GM21576 (cell line): ENCODE measurements around the gene TXNDC12.
"Not testable (repeated sequence)": the region's sequence is repeated elsewhere in the genome, so short reads cannot be mapped to it uniquely, and the experiment has no call there.

Experiments used
- ATAC-seq: cut with Tn5 transposase; IDR thresholded peaks from one replicate; pipeline ENCODE4 v1.9.1; 2021; ENCODE audit warnings: mild to moderate bottlenecking, moderate library complexity; ENCODE audit not compliant: unreplicated experiment

The TXNDC12 gene

GRCh38 chr1:52055066-52055865 lies at the start of gene TXNDC12:
Gene TXNDC12 (minus strand): TSS chr1:52055191. CDS start chr1:52055096, 95 bp downstream.
- ATAC-seq, result peak; percentile 46

DNA sequence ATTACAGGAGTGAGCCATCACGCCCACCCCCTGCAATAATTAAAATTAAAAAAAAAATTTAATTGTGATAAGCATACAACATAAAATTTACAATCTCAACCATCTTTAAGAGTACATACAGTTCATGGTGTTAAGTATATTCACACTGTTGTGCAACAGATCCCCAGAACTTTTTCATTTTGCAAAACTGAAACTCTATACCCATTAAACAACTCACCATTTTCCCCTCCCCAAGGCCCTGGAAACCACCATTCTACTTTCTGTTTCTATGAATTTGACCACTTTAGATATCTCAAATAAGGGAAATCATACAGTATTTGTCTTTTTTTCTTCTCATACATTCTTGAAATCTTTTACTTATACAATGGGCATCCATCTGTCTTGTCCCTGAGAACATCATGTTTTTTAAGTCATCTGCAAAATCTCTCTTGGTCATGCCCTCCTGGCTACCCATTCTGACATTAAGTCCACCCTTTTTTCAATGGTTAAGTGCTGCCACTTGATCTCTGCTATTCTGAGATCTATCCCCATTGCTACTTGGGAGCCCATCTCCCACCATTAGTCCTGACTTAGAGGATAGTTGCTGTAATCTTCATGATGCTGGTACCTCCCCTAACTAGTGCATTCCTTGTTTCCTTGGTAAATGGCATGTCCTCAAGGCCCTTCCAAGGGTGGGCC lies 47.5 kb upstream of the TXNDC12 start:
- no peak for ATAC-seq

DNA sequence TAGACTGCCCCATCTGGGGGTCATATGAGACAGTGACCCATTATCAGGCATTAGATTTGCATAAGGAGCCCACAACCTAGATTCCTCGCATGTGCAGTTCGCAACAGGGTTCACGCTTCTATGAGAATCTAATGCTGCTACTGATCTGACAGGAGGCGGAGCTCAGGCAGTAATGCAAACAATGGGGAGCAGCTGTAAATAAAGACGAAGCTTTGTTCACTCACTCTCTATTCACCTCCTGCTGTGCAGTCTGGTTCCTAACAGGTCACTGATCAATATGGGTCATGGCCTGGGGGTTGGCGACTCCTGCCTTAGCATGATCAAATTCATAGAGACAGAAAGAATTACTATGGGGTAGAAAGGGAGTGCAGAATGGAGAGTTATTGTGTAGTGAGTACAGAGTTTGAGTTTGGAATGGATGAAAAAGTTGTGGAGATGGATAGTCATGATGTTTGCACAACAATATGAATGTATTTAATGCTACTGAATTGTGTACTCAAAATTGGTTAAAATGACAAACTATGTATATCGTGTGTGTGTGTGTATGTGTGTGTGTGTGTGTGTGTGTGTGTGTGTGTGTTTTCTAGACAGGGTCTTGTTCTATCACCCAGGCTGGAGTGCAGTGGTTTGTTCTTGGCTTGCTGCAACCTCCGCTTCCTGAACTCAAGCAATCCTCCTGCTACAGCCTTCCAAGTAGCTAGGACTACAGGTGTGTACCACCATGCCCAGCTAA lies 43.3 kb upstream of the TXNDC12 start:
- ATAC-seq, result no peak

DNA sequence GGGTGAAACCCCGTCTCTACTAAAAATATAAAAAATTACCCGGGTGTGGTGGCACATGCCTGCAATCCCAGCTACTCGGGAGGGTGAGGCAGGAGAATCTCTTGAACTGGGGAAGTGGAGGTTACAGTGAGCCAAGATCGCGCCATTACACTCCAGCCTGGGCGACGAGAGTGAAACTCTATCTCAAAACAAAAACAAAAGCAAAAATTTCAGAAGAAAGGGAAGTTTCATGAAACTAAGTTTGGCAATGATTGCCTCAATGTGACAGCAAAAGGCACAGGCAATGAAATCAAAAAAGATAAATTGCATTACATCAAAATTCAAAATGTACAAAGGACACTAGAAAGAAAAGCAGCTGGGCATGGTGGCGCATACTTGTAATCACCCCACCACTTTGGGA lies 41.2 kb upstream of the TXNDC12 start:
- no peak for ATAC-seq

GRCh38 chr1:52094300-52094699 lies 39.3 kb upstream of the TXNDC12 start:
- not testable (repeated sequence) for ATAC-seq

GRCh38 chr1:52087892-52088291 lies 32.9 kb upstream of the TXNDC12 start:
- ATAC-seq, result not testable (repeated sequence)

DNA sequence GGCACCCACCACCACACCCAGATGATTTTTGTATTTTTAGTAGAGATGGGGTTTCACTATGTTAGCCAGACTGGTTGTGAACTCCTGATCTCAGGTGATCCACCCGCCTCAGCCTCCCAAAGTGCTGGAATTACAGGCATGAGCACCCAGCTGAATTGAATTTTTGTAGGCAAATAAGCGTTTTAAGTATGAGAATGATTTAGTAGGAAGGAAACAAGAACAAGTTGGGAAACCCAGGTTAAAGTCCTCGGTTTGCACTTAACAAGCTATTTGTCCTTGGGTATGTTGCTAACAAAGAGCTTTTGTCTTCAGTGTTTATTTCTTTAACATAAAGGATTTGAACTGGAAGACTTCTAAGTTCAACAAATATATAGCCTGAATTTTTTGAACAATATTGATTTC lies 25.0 kb upstream of the TXNDC12 start:
- no peak for ATAC-seq

DNA sequence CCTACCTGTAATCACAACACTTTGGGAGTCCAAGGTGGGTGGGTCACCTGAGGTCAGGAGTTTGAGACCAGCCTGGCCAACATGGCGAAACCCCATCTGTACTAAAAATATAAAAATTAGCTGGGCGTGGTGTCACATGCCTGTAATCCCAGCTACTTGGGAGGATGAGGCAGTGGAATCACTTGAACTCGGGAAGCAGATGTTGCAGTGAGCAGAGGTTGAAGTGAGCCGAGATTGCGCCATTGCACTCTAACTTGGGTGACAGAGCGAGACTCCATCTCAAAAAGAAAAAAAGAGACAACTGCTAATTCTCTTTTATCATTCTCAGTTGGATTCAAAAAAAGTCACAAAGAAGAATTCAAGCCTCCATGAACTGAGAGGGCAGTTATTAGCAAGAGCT lies 22.3 kb upstream of the TXNDC12 start:
- not testable (repeated sequence) for ATAC-seq

DNA sequence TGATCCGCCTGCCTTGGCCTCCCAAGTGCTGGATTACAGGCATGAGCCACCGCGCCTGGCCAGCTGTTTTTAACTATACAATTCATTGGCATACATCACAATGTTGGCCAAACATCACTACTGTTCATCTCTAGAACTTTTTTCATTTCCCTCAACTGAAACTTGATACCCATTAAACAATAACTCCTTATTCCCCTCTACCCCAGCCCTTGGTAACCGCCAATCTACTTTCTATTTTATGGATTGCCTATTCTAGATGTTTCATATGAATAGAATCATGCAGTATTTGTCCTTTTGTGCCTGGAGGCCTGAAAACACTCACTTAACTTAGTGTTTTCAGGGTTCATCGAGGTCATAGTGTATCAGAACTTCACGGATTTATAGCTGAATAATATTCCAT lies 17.3 kb upstream of the TXNDC12 start:
- ATAC-seq, result no peak

- no peak for ATAC-seq
Measured at GRCh38 chr1:52070704-52071103, 15.7 kb upstream of the TXNDC12 start.

GRCh38 chr1:52063192-52063591 lies 8.2 kb upstream of the TXNDC12 start:
- no peak for ATAC-seq

- ATAC-seq, result no peak
Measured at GRCh38 chr1:52060822-52061221, 5.8 kb upstream of the TXNDC12 start.

DNA sequence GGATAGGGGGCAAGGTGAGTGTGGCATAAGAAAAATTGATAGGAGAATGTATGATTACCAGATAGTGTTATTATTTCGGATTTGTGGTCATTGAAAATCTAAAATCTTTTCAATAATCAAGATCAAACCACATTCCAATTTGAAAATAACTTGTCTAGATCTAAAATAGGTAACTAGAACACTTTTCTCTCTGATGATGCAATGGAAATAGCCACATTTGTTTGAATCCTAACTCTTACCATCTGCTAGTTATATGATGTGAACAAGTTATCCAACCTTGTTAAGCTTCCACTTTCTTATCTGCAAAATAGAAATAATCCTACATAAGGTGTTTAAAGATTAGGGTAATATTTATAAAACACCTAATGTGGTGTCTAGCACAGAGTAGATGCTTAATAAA lies 4.9 kb upstream of the TXNDC12 start:
- ATAC-seq, result no peak

- no peak for ATAC-seq
Measured at GRCh38 chr1:52059321-52059720, 4.3 kb upstream of the TXNDC12 start.

DNA sequence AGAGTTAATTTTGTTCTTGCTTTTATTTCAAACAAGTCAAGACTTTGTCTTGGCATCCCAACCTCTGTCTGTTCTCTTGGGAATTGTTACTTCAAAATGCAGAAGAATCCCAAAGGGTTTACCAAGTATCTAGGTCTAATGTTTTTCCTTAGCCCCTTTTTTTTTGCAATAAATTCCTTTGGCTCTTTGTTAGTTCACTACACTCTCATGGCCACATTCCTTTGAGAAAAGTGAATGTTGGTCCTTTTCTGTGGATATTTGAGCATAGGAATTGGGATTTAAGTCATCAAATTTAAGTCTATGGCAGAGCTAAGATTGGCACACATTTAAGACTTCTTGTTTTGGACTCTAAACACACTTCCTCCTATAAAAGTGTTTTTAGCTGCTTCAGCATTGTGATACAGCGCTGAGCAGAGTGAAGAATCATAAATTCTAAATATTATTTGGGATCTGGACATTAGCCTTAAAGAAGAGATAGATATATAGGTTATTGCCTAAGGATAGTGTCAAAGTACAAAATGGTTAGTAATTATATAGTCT lies 3.0 kb upstream of the TXNDC12 start:
- ATAC-seq, result no peak

GRCh38 chr1:52057255-52057654 lies 2.3 kb upstream of the TXNDC12 start:
- no peak for ATAC-seq

GRCh38 chr1:52056937-52057231 lies 1.9 kb upstream of the TXNDC12 start:
- ATAC-seq, result peak; percentile 37

GRCh38 chr1:52056163-52056936 lies 1.4 kb upstream of the TXNDC12 start, which contains the start of gene BTF3L4:
Gene BTF3L4 (plus strand): TSS chr1:52056295. CDS start chr1:52059848, 3,553 bp downstream.
- peak; percentile 66 for ATAC-seq

GRCh38 chr1:52055866-52056162 lies 823 bp upstream of the TXNDC12 start:
- ATAC-seq, result no peak

DNA sequence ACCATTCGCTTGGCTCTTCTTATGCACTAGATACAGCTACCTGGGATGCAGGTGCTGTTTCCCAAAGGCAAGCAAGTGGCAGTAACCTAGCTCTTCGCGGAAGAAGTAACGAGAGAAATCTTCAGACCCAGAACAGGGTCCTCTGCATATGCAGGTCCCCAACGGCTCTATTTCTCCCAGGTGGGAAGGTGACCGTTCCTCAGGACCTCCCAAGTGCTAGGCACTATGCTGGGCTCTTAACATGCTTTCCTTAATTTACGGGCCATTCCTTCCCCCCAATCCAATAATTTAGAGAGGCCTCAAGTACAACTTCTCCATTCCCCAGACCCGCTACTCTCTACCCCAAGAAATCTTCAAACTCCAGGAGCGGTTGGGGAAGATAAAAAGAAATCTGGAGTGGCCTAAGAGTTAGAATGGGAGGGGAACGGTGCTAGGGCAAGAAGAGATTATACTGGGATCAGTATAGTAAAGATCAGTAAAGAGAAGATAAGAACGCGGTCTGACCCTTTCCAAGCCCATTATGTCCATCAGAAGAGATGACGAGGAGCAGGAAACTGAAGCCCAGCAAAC lies 410 bp downstream of the TXNDC12 start:
- ATAC-seq, result no peak

DNA sequence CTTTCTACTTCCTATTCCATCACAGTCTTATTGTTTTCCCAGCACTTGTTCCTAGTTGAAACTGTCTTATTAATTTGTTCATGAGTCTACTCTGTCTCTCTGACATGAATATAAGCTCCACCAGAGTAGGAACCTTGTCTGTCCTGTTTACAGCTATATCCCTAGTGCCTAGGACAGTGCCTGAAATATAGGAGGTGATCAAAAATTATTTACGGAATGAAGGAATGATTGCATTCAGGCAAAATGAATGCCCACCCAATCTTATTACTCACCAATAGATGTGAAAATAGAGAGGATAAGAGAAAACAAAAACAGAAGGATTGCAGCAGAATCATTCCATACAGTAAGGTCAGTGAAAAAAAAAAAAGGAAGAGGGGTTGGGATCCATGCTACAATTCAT lies 1.1 kb downstream of the TXNDC12 start:
- ATAC-seq, result no peak
